A549 (cell line): ENCODE measurements around the gene DCUN1D2.

Experiments
- BHLHE40 ChIP-seq: IDR thresholded peaks from 2 replicates; pipeline ENCODE4 v1.6.1; 2012; ENCODE audit warnings: low read depth, low read length, inconsistent platforms
- FOXS1 ChIP-seq: fragments of 250-450 bp; sonication (Bioruptor Pico); IDR thresholded peaks from 2 replicates; pipeline ENCODE4 v1.5.0; 2020; ENCODE audit warnings: mild to moderate bottlenecking, moderate library complexity
- JUN ChIP-seq, 2 experiments: fragments of >200 bp; sonication (Bioruptor Twin); formaldehyde crosslinking; IDR thresholded peaks; 2 replicates in 1 of 2; 3 replicates in 1 of 2; pipeline ENCODE4 v1.6.1; 2016 to 2017
- MAFK ChIP-seq: fragments of 450-650 bp; IDR thresholded peaks from 2 replicates; pipeline ENCODE4 v1.6.1; 2014; ENCODE audit not compliant: partially characterized antibody
- MAZ ChIP-seq: fragments of 150-350 bp; IDR thresholded peaks from 2 replicates; pipeline ENCODE4 v1.6.1; 2014; ENCODE audit warnings: antibody characterized with exemption, low read depth, low read length, borderline replicate concordance
- POLR2A ChIP-seq: IDR thresholded peaks from 2 replicates; pipeline ENCODE4 v1.6.1; 2012; ENCODE audit warnings: mild to moderate bottlenecking, low read length
- RAD21 ChIP-seq, 2 experiments: fragments of >200 bp in 1 of 2; sonication (Bioruptor Twin) in 1 of 2; formaldehyde crosslinking in 1 of 2; IDR thresholded peaks in 1 of 2; conservative IDR thresholded peaks in 1 of 2; 2 replicates in 1 of 2; 3 replicates in 1 of 2; pipeline ENCODE4 v1.6.1; 2012 to 2018; ENCODE audit warnings: inconsistent platforms in 1 of 2
- RCOR1 ChIP-seq: fragments of 150-350 bp; IDR thresholded peaks from 2 replicates; pipeline ENCODE4 v1.6.1; 2014; ENCODE audit warnings: antibody characterized with exemption, low read length, low read depth
- RNF2 ChIP-seq: fragments of 200-600 bp; sonication (generic); IDR thresholded peaks from 2 replicates; pipeline ENCODE4 v1.6.1; 2016; ENCODE audit warnings: low read depth, mild to moderate bottlenecking, antibody characterized with exemption, moderate library complexity, borderline replicate concordance
- TP53 ChIP-seq: fragments of 250-450 bp; sonication (Bioruptor Pico); IDR thresholded peaks from 2 replicates; pipeline ENCODE4 v1.5.0; 2021; ENCODE audit warnings: mild to moderate bottlenecking, moderate library complexity
- ZC3H11A ChIP-seq: fragments of 450-650 bp; IDR thresholded peaks from 2 replicates; pipeline ENCODE4 v1.6.1; 2014; ENCODE audit warnings: antibody characterized with exemption, mild to moderate bottlenecking
- TF ChIP-seq, protein P1 (sequence below): fragments of 250-450 bp; sonication (Bioruptor Pico); IDR thresholded peaks from 2 replicates; pipeline ENCODE4 v1.5.0; 2021; ENCODE audit warnings: mild to moderate bottlenecking, moderate library complexity, borderline replicate concordance
- TF ChIP-seq, protein P2 (sequence below): fragments of >200 bp; sonication (Bioruptor Twin); formaldehyde crosslinking; IDR thresholded peaks from 3 replicates; pipeline ENCODE4 v1.5.1; 2016
- TF ChIP-seq, protein P3 (sequence below): fragments of 150-350 bp; IDR thresholded peaks from 2 replicates; pipeline ENCODE4 v1.6.1; 2014; ENCODE audit warnings: low read depth, mild to moderate bottlenecking, low read length

DNA sequence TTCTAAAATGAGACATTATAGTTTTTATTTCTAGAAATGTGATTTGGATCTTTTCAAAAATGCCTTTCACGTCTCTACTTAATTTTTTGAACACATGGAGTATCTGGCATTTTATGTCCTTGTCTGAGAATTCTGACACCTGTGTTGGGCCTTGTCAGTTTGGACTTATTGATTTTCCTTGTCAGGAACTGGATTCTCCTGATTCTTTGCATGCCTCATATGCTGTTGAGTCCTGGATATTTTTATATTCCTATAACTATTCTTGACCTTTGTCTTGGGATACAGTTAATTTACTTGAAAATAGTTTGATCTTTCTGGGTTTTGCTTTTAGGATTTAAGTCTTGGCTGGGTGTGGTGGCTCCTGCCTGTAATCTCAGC is 47.5 kb downstream of the DCUN1D2 start:
- TF ChIP-seq RAD21 (conservative IDR thresholded peaks at IDR 0.05 in 1 of 2, IDR thresholded peaks at IDR 0.05 in 1 of 2) (no peak), ZC3H11A (no peak), POLR2A (no peak), MAFK (no peak), JUN (IDR thresholded peaks at IDR 0.05) (no peak), TP53 (no peak), FOXS1 (CRISPR knock-in tag) (no peak), MAZ (no peak), RNF2 (no peak), RCOR1 (no peak), BHLHE40 (no peak)
- TF ChIP-seq, protein P1, sequence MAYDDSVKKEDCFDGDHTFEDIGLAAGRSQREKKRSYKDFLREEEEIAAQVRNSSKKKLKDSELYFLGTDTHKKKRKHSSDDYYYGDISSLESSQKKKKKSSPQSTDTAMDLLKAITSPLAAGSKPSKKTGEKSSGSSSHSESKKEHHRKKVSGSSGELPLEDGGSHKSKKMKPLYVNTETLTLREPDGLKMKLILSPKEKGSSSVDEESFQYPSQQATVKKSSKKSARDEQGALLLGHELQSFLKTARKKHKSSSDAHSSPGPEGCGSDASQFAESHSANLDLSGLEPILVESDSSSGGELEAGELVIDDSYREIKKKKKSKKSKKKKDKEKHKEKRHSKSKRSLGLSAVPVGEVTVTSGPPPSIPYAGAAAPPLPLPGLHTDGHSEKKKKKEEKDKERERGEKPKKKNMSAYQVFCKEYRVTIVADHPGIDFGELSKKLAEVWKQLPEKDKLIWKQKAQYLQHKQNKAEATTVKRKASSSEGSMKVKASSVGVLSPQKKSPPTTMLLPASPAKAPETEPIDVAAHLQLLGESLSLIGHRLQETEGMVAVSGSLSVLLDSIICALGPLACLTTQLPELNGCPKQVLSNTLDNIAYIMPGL (CRISPR knock-in tag): no peak
- TF ChIP-seq, protein P2, sequence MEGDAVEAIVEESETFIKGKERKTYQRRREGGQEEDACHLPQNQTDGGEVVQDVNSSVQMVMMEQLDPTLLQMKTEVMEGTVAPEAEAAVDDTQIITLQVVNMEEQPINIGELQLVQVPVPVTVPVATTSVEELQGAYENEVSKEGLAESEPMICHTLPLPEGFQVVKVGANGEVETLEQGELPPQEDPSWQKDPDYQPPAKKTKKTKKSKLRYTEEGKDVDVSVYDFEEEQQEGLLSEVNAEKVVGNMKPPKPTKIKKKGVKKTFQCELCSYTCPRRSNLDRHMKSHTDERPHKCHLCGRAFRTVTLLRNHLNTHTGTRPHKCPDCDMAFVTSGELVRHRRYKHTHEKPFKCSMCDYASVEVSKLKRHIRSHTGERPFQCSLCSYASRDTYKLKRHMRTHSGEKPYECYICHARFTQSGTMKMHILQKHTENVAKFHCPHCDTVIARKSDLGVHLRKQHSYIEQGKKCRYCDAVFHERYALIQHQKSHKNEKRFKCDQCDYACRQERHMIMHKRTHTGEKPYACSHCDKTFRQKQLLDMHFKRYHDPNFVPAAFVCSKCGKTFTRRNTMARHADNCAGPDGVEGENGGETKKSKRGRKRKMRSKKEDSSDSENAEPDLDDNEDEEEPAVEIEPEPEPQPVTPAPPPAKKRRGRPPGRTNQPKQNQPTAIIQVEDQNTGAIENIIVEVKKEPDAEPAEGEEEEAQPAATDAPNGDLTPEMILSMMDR: no peak
- TF ChIP-seq, protein P3, sequence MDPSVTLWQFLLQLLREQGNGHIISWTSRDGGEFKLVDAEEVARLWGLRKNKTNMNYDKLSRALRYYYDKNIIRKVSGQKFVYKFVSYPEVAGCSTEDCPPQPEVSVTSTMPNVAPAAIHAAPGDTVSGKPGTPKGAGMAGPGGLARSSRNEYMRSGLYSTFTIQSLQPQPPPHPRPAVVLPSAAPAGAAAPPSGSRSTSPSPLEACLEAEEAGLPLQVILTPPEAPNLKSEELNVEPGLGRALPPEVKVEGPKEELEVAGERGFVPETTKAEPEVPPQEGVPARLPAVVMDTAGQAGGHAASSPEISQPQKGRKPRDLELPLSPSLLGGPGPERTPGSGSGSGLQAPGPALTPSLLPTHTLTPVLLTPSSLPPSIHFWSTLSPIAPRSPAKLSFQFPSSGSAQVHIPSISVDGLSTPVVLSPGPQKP: no peak
